ENCODE results near the gene TNIK.

Gene TNIK

GRCh38 chr3:171397089-171397488 is 63.1 kb downstream of the TNIK start:
- TF ChIP-seq CTCF (conservative IDR thresholded peaks at IDR 0.05) (no peak), ZFX (IDR thresholded peaks at IDR 0.05) (no peak)
- H3K27ac ChIP-seq = no peak overlapping the region

- H3K27ac ChIP-seq = no peak overlapping the region
- no peak for TF ChIP-seq ZFX (IDR thresholded peaks at IDR 0.05)
- no peak for TF ChIP-seq CTCF (conservative IDR thresholded peaks at IDR 0.05)
These were observed 64.2 kb downstream of the TNIK start for GRCh38 chr3:171396048-171396447.

- no peak overlapping the region for H3K27ac ChIP-seq
- TF ChIP-seq CTCF (conservative IDR thresholded peaks at IDR 0.05) (no peak), ZFX (IDR thresholded peaks at IDR 0.05) (no peak)
These were observed 67.0 kb downstream of the TNIK start for GRCh38 chr3:171393032-171393744.

- TF ChIP-seq ZFX (IDR thresholded peaks at IDR 0.05) (no peak), CTCF (conservative IDR thresholded peaks at IDR 0.05) (no peak)
- no peak overlapping the region for H3K27ac ChIP-seq
These were observed 68.8 kb downstream of the TNIK start for GRCh38 chr3:171391432-171391831.

- H3K27ac ChIP-seq = no peak overlapping the region; the same call in 1 of the 2 replicates
- TF ChIP-seq CTCF (conservative IDR thresholded peaks at IDR 0.05) = no peak
- TF ChIP-seq ZFX (IDR thresholded peaks at IDR 0.05) = no peak
These were observed 69.9 kb downstream of the TNIK start for GRCh38 chr3:171390051-171390941.

GRCh38 chr3:171389491-171389890 is 70.7 kb downstream of the TNIK start:
- no peak overlapping the region; the same call in 1 of the 2 replicates for H3K27ac ChIP-seq
- TF ChIP-seq CTCF (conservative IDR thresholded peaks at IDR 0.05) (no peak), ZFX (IDR thresholded peaks at IDR 0.05) (no peak)

GRCh38 chr3:171388527-171388926 is 71.7 kb downstream of the TNIK start:
- TF ChIP-seq ZFX (IDR thresholded peaks at IDR 0.05) = no peak
- no peak for TF ChIP-seq CTCF (conservative IDR thresholded peaks at IDR 0.05)
- no peak overlapping the region for H3K27ac ChIP-seq
